ENCODE data around the gene WRAP73. TPM values are rescaled to one million over a fixed set of nuclear protein-coding genes. Genes with fewer than 3 reads are reported as not detected.

WRAP73 gene
- total and polyA plus RNA-seq, 2 experiments from 2014 or later: 22.6 to 43.3 TPM

DNA sequence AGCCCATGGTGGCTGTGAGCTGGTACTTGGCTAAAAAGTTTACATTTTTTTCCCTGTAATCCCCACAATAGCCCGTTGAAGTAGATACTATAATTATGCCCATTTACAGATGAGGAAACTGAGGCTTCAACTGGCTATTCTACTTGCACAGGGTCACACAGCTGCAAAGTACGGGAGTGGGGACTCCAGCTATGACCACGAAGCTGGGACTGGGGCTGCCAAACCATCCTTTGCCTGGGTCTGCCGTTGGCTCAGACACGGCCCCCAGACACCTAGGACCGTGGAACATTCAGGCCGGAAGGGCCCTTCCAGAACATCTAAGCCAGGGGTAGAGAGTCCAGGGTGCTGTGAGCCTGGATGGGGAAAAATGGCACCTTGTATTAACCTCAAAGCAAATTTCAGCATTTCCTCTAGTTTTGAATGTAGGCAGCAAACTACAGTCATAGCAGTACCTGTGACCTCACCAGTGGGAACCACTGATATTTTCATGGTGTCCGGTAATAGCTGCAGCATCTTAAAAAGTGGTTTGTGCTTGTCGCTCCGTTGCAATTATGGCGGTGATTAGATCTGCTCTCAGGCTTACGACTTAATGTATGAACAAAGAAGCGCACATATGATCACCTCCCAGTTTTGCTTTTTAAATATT is 6.7 kb upstream of the WRAP73 start:
- Histone ChIP-seq H3K4me2 (no peak overlapping the region), H3K4me3 (no peak overlapping the region), H3K36me3 (ENCODE audit: insufficient read depth) (no peaks in the 10 kb centered on the region), H3K9me2 (ENCODE audit: insufficient read depth) (no peaks in the 10 kb centered on the region), H3F3A (replicated peaks; ENCODE audit: low read depth) (0 out of 2 replicates have a peak, but pooled peaks cover 3% of the 10 kb centered on the region), H4K20me1 (replicated peaks; ENCODE audit: insufficient read depth) (peaks cover 6% of the 10 kb centered on the region; the same call in 1 of the 2 replicates), H2AFZ (no peak overlapping the region), H3K79me2 (replicated peaks; ENCODE audit: insufficient read depth) (no peaks in the 10 kb centered on the region), H3K27me3 (ENCODE audit: insufficient read depth) (peaks cover 65% of the 10 kb centered on the region), H3K4me1 (ENCODE audit: insufficient read depth) (peaks cover 3% of the 10 kb centered on the region; the same call in 1 of the 2 replicates), H3K27ac (ENCODE audit: low read depth) (no peak overlapping the region)
- DNase-seq (ENCODE audit: low spot score): no peak
- Mint-ChIP-seq H3K36me3 (ENCODE audit: low read depth) (no peaks in the 10 kb centered on the region), H3K27me3 (ENCODE audit: insufficient read depth, low read depth, poor library complexity) (peaks cover 47% of the 10 kb centered on the region), H3K9me3 (no peaks in the 10 kb centered on the region; the same call in 2 of the 3 replicates), H3K4me1 (peaks cover 9% of the 10 kb centered on the region), H3K27ac (no peak overlapping the region), H3K4me3 (no peak overlapping the region)
- TF ChIP-seq, protein P1, sequence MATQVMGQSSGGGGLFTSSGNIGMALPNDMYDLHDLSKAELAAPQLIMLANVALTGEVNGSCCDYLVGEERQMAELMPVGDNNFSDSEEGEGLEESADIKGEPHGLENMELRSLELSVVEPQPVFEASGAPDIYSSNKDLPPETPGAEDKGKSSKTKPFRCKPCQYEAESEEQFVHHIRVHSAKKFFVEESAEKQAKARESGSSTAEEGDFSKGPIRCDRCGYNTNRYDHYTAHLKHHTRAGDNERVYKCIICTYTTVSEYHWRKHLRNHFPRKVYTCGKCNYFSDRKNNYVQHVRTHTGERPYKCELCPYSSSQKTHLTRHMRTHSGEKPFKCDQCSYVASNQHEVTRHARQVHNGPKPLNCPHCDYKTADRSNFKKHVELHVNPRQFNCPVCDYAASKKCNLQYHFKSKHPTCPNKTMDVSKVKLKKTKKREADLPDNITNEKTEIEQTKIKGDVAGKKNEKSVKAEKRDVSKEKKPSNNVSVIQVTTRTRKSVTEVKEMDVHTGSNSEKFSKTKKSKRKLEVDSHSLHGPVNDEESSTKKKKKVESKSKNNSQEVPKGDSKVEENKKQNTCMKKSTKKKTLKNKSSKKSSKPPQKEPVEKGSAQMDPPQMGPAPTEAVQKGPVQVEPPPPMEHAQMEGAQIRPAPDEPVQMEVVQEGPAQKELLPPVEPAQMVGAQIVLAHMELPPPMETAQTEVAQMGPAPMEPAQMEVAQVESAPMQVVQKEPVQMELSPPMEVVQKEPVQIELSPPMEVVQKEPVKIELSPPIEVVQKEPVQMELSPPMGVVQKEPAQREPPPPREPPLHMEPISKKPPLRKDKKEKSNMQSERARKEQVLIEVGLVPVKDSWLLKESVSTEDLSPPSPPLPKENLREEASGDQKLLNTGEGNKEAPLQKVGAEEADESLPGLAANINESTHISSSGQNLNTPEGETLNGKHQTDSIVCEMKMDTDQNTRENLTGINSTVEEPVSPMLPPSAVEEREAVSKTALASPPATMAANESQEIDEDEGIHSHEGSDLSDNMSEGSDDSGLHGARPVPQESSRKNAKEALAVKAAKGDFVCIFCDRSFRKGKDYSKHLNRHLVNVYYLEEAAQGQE (IDR thresholded peaks at IDR 0.05; ENCODE audit: unreplicated experiment): no peak
- no peak for TF ChIP-seq EZH2phosphoT487 (IDR thresholded peaks at IDR 0.05; ENCODE audit: unreplicated experiment)
- TF ChIP-seq CREB1 (CRISPR knock-in tag; IDR thresholded peaks at IDR 0.05; ENCODE audit: low read depth): no peak
- TF ChIP-seq STAT1 (IDR thresholded peaks at IDR 0.05; ENCODE audit: unreplicated experiment): no peak
- no peak for TF ChIP-seq JUNB (IDR thresholded peaks at IDR 0.05; ENCODE audit: unreplicated experiment)
- TF ChIP-seq, protein P2, sequence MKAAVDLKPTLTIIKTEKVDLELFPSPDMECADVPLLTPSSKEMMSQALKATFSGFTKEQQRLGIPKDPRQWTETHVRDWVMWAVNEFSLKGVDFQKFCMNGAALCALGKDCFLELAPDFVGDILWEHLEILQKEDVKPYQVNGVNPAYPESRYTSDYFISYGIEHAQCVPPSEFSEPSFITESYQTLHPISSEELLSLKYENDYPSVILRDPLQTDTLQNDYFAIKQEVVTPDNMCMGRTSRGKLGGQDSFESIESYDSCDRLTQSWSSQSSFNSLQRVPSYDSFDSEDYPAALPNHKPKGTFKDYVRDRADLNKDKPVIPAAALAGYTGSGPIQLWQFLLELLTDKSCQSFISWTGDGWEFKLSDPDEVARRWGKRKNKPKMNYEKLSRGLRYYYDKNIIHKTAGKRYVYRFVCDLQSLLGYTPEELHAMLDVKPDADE (IDR thresholded peaks at IDR 0.05): no peak
- no peak for TF ChIP-seq ZNF331 (CRISPR knock-in tag; IDR thresholded peaks at IDR 0.05; ENCODE audit: low read depth)
- TF ChIP-seq ZNF114 (CRISPR knock-in tag; IDR thresholded peaks at IDR 0.05): no peak
- no peak for TF ChIP-seq EZH2 (IDR thresholded peaks at IDR 0.05; ENCODE audit: low read depth, unreplicated experiment)
- no peak for TF ChIP-seq NANOG (IDR thresholded peaks at IDR 0.05; ENCODE audit: borderline replicate concordance)
- TF ChIP-seq, protein P3, sequence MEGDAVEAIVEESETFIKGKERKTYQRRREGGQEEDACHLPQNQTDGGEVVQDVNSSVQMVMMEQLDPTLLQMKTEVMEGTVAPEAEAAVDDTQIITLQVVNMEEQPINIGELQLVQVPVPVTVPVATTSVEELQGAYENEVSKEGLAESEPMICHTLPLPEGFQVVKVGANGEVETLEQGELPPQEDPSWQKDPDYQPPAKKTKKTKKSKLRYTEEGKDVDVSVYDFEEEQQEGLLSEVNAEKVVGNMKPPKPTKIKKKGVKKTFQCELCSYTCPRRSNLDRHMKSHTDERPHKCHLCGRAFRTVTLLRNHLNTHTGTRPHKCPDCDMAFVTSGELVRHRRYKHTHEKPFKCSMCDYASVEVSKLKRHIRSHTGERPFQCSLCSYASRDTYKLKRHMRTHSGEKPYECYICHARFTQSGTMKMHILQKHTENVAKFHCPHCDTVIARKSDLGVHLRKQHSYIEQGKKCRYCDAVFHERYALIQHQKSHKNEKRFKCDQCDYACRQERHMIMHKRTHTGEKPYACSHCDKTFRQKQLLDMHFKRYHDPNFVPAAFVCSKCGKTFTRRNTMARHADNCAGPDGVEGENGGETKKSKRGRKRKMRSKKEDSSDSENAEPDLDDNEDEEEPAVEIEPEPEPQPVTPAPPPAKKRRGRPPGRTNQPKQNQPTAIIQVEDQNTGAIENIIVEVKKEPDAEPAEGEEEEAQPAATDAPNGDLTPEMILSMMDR (conservative IDR thresholded peaks at IDR 0.05; ENCODE audit: low read depth in 2 of 2): no peak
- TF ChIP-seq, protein P4, sequence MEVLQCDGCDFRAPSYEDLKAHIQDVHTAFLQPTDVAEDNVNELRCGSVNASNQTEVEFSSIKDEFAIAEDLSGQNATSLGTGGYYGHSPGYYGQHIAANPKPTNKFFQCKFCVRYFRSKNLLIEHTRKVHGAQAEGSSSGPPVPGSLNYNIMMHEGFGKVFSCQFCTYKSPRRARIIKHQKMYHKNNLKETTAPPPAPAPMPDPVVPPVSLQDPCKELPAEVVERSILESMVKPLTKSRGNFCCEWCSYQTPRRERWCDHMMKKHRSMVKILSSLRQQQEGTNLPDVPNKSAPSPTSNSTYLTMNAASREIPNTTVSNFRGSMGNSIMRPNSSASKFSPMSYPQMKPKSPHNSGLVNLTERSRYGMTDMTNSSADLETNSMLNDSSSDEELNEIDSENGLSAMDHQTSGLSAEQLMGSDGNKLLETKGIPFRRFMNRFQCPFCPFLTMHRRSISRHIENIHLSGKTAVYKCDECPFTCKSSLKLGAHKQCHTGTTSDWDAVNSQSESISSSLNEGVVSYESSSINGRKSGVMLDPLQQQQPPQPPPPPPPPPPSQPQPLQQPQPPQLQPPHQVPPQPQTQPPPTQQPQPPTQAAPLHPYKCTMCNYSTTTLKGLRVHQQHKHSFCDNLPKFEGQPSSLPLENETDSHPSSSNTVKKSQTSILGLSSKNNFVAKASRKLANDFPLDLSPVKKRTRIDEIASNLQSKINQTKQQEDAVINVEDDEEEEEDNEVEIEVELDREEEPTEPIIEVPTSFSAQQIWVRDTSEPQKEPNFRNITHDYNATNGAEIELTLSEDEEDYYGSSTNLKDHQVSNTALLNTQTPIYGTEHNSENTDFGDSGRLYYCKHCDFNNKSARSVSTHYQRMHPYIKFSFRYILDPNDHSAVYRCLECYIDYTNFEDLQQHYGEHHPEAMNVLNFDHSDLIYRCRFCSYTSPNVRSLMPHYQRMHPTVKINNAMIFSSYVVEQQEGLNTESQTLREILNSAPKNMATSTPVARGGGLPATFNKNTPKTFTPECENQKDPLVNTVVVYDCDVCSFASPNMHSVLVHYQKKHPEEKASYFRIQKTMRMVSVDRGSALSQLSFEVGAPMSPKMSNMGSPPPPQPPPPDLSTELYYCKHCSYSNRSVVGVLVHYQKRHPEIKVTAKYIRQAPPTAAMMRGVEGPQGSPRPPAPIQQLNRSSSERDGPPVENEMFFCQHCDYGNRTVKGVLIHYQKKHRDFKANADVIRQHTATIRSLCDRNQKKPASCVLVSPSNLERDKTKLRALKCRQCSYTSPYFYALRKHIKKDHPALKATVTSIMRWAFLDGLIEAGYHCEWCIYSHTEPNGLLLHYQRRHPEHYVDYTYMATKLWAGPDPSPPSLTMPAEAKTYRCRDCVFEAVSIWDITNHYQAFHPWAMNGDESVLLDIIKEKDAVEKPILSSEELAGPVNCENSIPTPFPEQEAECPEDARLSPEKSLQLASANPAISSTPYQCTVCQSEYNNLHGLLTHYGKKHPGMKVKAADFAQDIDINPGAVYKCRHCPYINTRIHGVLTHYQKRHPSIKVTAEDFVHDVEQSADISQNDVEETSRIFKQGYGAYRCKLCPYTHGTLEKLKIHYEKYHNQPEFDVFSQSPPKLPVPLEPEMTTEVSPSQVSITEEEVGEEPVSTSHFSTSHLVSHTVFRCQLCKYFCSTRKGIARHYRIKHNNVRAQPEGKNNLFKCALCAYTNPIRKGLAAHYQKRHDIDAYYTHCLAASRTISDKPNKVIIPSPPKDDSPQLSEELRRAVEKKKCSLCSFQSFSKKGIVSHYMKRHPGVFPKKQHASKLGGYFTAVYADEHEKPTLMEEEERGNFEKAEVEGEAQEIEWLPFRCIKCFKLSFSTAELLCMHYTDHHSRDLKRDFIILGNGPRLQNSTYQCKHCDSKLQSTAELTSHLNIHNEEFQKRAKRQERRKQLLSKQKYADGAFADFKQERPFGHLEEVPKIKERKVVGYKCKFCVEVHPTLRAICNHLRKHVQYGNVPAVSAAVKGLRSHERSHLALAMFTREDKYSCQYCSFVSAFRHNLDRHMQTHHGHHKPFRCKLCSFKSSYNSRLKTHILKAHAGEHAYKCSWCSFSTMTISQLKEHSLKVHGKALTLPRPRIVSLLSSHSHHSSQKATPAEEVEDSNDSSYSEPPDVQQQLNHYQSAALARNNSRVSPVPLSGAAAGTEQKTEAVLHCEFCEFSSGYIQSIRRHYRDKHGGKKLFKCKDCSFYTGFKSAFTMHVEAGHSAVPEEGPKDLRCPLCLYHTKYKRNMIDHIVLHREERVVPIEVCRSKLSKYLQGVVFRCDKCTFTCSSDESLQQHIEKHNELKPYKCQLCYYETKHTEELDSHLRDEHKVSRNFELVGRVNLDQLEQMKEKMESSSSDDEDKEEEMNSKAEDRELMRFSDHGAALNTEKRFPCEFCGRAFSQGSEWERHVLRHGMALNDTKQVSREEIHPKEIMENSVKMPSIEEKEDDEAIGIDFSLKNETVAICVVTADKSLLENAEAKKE (CRISPR knock-in tag; IDR thresholded peaks at IDR 0.05): no peak
- TF ChIP-seq POLR2AphosphoS5 (IDR thresholded peaks at IDR 0.05; ENCODE audit: low read depth): no peak
- no peak for ATAC-seq

All from GM23338 (cell line).